SIG-M5 (cell line): Measurements from ENCODE around the gene ARID3B.
"Not testable (repeated sequence)": the region's sequence is repeated elsewhere in the genome, so short reads cannot be mapped to it uniquely, and the experiment has no call there.

ENCODE experiments used
- DNase-seq: peaks from one replicate; lab custom pipeline; 2025; lab: John Stamatoyannopoulos, UW

The ARID3B gene

DNA sequence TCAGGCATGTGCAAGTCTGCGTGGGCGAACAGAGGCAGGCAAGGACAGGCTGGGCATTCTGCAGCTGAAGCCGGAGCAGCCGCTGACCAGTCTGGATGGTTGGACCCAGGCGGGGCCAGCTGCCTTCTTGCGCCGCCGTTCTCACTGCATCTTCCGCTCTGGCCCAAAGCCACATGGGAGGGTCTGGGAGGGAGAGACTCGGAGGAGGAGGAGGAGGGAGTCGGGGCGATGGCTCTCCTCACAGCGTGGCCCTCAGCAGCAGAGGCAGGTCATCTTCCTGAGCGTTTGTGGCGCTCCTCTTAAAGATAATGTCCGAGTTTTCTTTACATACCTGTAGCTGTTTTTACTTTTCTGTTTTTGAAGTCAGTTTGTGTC is 80.5 kb downstream of the ARID3B start:
- DNase-seq: no peak

DNA sequence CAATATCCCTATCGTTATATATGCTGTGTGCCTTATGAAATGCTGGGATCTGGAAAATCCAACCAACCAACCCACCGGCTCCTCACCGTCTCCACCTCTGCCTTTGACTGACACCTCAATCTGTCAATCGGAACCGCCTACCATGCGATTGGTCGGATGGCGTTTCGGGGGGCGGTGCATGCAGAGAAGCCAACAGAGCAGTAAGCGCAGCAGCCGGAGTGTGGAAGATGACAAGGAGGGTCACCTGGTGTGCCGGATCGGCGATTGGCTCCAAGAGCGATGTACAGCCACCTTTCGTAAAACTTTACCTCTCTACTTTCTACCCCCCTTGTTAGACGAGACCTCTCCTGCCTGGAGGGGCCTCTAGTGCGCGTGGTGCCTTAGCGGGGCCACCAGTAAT is 80.9 kb downstream of the ARID3B start:
- no peak for DNase-seq

DNA sequence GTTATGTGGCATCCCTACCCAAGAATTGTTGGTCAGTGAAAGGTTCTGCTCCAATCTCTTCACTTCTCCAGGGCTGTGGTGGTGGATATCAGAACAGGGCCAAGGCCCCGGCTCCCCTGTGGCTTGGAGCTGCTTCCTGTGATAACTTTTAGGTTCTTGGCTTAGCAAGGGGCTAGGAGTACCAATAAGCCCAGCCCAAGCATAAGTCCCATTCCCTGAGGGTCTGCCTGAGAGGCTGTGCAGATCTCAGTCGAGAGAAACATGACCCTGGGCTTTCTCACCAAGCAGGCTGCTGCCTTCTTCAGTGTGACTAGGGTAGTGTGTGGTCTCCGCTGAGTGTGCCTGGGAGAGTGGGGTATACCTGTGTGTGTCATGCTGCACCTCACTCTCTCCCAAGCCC is 81.7 kb downstream of the ARID3B start:
- no peak for DNase-seq

DNA sequence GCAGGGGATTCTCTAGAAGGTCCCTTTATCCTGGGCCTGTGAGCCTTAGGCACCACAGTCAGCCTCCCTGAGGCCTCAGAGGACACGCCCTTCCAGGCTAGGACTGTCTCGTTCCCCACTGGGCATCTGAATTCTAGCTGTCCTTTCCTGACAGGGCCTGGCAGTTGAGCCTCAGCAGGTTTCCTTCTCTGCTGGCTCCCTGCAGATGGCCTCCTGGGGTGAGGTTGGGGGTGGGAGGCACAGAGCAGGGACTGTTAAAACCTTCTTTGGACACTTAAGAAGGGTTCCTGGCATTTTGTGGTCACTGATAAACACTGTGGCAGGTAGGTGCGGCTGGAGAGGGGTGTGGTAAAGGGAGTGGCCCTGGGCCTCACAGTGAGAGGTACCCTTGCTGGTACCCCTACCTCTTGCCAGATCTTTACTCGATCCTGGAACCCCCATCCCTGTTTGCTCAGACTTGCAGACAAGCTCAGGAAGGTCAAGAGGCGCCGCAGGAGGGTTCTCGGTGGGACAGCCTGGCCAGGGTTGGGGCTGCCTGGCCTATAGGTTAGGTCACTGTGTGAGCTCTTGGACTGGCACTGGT is 83.1 kb downstream of the ARID3B start:
- no peak for DNase-seq

DNA sequence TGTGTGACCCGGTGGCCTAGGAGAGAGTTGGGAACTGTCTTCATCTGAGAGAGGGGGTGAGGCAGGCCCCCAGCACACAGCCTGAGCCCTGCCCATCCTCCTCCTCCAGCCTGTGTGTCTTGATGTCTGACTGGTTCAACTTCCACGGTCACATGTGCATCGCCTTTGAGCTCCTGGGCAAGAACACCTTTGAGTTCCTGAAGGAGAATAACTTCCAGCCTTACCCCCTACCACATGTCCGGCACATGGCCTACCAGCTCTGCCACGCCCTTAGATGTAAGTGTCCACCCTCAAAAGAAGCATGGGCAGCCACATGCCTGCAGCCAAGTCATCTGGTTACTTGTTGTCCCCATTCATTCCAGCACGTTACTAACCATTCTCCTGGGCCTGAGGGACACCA is 84.7 kb downstream of the ARID3B start:
- DNase-seq: no peak

DNA sequence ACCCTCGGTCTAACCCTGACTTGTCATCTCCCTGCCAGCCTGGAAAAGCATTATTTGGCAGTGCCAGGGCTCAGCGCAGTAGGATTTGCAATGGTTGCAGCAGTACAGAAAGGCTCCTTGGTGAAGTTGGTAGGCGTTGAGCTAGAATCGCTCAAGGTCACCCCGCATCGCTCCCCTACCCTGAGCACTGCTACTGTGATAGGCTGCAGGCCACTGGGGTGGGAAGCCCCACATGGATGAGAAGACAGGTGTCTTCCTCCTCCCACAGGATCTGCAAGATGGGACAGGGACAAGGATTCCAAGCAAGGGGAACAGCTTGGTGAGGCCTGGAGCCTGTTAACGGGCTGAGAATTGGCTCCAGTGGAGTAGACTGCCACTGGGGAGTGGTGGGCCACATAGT is 85.3 kb downstream of the ARID3B start:
- DNase-seq: no peak

DNA sequence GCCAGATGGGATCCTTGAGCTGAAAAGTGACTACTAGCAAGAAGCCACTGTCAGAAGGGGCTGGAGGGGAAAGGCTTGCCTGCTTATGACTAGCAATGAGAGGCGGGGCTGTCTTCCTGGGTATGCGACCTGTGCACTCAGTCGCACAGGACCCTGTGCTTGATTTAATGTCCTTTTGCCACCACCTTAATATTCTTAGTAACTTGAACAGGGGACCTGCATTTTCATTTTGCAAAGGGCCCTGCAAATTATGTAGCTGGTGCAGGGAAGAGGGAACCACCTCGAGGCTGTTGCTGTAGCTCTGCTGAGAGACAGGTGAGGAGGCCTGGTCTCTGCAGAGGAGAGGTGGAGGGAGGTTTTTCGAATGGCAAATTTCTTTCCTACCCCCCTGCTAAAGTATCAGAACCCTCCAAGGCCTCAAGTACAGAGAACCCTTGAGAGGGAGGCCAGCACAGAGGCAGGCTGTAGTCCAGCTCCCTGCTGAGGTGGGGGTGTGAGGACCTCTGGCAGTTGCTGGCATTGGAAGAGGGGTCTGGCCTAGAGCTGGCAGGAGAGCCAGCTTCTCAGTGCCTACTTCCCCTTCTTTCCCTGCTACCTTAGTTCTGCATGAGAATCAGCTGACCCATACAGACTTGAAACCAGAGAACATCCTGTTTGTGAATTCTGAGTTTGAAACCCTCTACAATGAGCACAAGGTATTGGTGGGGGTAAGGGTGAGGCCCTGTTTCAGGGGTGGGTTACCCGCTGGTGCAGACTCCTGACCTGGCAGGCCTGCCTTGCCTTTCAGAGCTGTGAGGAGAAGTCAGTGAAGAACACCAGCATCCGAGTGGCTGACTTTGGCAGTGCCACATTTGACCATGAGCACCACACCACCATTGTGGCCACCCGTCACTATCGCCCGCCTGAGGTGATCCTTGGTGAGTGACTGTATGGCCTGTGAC is 86.0 kb downstream of the ARID3B start:
- no peak for DNase-seq

DNA sequence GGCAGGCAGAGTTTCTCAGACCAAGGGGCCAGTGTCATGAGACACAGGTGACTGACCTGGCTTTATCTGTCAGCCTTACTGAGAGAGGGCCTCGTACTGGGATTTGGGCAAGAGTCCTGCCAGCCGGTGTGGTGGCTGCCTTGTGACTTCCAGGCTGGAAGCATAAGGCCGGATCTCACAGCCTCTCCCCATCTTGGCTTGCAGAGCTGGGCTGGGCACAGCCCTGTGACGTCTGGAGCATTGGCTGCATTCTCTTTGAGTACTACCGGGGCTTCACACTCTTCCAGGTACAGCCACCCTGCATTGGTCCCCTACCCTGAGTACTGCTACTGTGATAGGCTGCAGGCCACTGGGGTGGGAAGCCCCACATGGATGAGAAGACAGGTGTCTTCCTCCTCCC is 86.7 kb downstream of the ARID3B start:
- no peak for DNase-seq

DNA sequence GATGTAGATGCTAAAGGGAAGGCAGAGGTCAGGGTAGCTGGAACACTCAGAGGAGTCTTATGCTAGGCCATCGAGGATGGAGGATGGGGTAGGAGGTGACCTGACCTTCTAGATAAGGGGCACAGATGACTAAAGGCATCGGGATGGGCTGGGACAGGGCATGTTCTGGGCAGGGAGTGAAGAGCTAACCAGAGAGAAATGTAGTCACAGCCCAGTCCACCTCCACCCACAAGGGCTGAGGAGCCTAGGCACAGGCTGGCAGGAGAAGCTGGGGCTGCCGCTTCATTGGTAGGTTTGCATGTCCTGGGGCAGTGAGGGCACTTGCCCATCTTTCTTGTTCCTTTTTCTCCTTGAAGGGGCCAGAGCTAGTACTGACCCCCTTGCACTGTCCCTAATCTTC is 87.2 kb downstream of the ARID3B start:
- no peak for DNase-seq

DNA sequence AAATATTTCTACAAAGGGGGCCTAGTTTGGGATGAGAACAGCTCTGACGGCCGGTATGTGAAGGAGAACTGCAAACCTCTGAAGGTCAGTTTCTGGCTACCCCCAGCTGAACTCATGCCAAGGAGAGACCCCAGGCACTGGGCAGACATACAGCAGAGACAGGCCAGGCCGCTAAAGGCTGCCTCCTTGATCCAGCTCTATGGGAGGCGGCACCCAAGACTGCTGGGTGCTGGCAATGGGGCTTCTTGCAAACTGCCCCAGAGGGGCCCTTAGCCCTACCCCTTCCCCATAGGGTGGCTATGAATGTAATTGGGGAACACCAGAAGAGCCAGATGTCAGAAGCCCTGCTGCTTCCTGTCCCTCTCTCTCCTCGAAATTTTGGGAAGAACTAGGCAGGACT is 87.9 kb downstream of the ARID3B start:
- no peak for DNase-seq

DNA sequence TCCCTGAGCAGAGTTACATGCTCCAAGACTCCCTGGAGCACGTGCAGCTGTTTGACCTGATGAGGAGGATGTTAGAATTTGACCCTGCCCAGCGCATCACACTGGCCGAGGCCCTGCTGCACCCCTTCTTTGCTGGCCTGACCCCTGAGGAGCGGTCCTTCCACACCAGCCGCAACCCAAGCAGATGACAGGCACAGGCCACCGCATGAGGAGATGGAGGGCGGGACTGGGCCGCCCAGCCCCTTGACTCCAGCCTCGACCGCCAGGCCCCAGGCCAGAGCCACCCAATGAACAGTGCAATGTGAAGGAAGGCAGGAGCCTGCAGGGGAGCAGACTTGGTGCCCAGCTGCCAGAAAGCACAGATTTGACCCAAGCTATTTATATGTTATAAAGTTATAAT is 88.7 kb downstream of the ARID3B start:
- not testable (repeated sequence) for DNase-seq

DNA sequence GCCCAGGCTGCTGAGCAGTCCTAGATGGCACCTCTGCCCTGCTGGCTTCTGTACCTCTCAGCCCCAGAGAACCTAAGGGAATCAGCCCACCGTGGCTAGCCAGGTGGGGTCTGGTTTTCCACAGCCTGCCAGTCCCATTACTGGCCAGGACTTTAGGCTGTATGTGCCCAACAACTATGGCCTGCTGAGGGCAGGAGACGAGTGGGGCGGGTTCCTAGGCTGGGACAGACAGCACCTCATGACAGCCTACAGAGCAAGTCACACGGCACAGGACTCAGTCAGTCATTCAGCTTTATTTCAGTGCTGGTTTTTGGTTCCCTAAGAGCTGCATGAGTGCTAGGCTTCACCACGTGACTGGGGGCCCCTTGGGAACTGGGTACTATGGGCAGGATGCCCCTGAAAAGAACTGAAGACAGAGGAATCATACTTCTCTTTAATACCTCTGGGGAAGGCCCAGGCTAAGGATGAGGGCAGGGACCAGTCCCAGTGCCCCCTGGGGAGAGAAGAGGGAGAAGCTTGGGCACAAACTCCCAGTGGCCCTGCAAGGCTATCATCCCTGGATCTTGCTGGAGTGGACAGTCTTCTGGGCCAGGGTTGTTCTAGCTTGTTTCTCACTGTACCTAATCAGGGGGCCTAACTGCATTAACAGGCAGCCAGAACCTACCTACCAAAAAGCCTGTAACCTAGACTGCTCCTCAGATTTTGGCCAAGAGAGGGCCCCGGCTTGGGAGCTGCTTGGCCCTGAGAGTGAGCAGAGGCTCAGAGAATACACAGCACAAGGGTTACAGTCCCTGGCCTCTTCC is 89.5 kb downstream of the ARID3B start:
- DNase-seq: no peak

DNA sequence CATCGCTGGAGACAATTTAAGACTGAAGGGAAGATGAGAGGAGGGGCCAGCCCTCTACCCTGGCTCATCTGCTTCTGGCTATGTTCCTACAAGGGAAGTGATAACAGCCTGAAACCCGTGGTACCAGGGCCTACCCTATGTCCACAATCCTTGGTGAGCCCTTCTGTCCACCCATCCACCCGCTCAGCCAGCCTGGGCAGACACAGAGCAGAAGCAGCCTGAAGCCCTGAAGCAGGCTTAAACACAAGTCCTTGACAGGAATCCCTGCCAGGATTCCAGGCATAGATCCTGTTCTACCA is 90.0 kb downstream of the ARID3B start:
- DNase-seq: no peak

DNA sequence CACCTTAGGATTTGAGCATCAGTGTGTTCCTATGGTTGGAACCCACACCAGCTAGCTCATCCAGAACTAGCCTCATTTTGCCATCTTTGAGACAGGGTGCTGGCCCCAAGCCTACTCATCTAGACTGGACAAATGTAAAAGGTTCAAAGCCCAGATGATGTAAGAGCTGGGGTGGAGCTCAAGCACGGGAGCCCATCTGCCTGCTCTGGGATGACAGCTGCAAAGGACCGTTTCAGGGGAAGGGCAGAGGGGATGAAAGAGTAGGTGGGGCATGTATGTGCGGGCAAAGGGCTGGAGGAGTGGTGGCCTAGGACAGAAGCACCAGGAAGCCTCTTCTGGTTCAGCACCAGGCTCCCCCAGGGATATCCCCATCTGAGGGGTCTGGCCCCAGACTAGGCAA is 90.4 kb downstream of the ARID3B start:
- DNase-seq: no peak

DNA sequence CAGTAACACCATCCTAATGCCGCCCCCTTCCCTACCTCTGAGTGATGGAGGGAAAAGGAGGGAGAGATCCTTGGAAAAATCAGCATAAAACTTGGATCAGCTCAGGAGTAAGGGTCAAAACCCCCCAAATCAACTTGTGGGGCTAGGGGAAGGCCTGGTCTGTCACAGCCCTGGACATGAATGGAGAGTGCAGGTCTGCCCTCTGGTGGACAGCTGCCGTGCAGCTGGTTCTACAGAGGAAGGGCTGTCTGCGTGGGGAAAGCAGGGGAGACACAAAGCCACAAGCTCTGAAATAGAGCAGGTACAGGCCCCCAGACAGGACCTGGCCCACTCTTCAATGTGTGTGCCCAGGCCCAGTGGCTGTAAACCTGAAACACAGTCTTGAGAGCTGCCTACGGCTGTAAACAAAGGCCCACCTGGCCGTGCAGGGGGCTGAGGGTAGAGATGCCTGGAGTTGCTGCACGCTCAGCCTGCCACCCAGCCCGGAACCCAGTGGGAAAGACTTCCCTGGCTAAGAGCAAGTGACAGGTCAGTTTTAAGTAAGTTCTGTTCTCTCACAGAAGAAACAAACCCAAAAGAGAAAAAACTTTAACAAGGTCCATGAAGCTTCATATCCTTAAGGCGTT is 91.0 kb downstream of the ARID3B start:
- no peak for DNase-seq

DNA sequence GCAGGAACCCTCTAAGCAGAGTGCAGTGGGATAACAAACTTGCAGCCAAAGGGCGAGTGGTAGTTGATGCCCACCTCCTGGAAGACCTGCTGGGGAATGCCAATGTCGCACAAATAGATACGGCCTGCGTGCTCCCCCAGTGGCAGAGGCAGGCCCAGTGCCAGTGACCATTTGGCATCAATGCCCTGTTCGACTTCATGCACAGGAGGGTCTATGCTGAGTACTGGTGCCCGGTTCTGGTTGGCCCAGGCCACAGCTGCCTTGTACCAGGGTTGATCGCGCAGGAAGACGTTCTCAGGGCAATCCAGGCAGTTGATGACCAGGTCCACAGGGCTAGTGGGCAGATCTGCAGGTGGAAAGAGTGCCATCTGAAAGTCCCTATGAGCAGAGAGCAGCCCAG is 91.6 kb downstream of the ARID3B start:
- DNase-seq: no peak

DNA sequence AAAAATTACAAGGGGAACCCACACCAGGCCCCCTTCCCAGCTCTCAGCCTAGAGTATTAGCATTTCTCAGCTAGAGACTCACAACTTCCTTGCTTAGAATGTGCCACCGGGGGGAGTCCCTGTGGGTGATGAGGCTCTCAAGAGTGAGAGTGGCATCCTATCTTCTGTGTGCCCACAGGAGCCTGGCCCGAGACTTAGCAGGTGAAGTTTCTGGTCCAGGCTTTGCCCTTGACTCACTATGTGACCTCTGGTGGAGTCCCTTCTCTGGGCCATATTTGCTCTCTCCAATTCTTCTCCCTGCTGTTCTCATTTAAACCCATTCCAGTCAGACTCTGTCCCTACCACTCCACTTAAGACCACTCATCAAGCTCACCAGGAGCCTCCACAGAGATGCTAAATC is 92.8 kb downstream of the ARID3B start:
- DNase-seq: no peak

DNA sequence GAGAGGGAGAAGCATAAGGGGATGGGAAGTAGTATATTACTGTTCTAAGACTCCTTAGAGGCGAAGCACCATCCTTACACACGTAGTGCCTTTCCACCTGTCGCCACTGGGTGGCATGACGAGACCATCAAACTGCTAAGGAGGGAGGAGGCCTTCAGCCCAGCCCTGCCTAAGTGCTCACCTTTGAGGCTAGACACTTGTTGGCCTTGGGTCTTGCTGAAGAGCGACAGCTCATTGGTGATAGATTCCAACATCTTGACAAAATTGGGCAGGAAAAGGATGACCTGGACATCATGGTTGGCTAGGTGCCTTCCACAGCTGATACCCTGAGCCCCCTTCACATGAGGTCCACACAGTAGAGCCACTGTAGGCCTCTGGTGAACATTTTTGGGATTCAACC is 94.2 kb downstream of the ARID3B start:
- no peak for DNase-seq

DNA sequence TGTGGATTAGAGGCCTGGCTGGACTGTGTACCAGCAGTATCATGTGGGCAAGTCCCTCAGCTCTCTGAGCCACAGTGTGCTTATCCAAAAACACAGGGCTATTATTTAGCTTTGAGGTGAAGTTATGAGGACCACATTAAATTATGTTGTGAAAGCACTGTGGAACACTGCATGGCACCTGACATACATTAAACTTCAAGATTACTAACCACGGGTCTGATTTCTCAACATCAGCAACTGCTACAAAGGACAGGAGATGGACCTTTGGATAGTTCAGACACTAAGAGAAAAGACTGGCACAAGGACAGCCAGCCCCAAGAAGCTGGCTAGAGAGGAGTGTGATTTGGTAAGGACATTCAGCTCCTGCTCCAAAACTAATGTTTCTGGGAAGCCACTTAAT is 96.0 kb downstream of the ARID3B start:
- no peak for DNase-seq

DNA sequence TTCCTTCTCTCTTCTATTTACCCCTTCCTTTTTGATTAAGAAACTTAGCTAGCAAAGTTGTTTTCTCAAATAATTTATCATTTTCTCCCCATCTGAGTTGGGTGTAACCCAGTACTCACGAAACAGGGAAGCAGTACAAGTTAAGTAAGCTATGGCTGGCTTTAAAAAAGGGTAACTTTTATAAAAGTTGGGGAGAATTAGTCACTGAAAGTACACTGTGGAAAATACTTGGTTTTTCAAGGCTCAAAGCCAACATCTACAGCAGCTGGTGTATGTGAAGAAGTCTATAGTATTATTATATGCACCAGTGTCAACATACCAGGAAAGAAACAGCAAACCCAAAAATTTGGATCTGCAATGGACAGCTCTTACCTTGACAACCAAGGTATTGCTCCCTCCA is 100.1 kb downstream of the ARID3B start:
- no peak for DNase-seq

DNA sequence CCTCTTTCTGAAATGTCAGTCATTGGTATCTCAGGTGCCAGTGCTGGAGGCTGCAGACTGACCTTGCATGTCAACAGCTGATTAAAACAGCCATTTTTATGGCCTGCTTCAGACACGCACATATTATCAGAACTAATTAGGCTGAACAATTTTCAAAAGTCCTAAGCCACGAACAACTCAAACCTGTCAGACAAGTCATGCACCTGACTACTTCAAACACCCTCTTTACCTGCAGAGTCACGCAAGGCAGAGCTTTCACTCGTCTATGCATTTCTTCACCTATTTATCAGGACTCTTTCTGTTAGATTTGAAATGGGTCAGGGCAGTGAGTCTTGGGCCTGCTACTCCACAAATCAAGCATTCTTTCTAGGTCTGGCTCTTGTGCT is 101.3 kb downstream of the ARID3B start:
- no peak for DNase-seq

DNA sequence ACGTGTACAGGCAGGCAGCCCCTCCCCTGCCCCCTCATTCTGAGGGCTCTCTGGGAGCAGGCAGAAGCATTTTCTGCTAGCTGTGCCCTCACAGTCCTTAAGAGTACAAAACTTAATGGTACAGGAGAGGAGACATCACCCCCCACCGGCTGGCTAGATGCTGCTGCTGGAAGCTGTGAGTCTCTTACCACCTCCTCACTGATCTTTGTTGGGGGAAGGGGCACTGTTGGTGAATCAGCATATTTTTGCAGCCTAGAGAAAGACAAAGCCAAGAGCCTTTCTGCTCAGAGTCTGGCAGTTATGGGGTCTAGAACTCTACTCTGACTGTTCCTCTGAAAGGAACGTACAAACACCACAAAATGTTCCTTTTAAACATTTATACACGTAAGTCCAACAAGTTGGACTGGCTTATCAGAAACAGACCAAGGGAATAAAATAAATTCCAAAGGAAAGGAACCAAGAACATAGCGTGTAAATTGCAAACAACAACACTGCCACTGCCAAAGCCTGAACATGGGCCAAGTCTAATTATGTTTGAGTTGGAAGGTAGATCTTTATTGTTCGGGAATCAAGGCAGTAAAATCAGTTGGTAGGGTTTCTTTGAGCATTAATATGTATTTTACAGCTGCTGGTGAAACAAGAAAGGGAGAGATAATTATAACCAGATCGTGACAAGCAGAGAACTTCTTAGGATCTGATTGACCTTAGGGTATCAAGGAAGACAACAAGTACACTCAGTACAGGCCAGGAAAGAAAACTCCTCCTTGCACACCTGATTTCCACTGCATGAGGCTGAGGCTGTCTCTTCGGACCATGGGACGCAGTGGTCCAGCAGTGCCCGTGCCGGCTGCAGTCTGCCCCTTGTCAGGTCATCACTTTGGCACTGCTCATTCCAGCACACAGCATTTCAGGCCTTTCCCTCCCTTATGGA is 102.0 kb downstream of the ARID3B start:
- no peak for DNase-seq
